PFSK-1 (cell line): Measurements from ENCODE around the gene REXO4.

Experiments
- REST ChIP-seq, 2 experiments: IDR thresholded peaks; 2 replicates each; pipeline versions ENCODE4 v1.6.1 to v1.8.0; 2011 to 2012; ENCODE audit warnings: low read depth in 2 of 2, low read length in 2 of 2, control low read depth in 1 of 2, inconsistent platforms in 1 of 2, mild to moderate bottlenecking in 1 of 2, moderate library complexity in 1 of 2; ENCODE audit not compliant: insufficient read depth in 1 of 2
- SIN3A ChIP-seq: IDR thresholded peaks from 2 replicates; pipeline ENCODE4 v1.6.1; 2012; ENCODE audit warnings: mild to moderate bottlenecking, low read length, moderate library complexity, borderline replicate concordance; ENCODE audit not compliant: insufficient read depth

- TF ChIP-seq REST (IDR thresholded peaks at IDR 0.05; ENCODE audit: insufficient read depth in 1 of 2, low read depth in 2 of 2, low read length in 2 of 2) (no peak), SIN3A (no peak)
Observed at GRCh38 chr9:133464638-133465037, 46.8 kb upstream of the REXO4 start.
